ENCODE results near the gene NT5C3A. TPM values are rescaled to one million over a fixed set of nuclear protein-coding genes. Genes with fewer than 3 reads are reported as not detected.

NT5C3A gene
- total and polyA plus RNA-seq, 2 experiments from 2014 or later: 22.5 to 40.4 TPM

DNA sequence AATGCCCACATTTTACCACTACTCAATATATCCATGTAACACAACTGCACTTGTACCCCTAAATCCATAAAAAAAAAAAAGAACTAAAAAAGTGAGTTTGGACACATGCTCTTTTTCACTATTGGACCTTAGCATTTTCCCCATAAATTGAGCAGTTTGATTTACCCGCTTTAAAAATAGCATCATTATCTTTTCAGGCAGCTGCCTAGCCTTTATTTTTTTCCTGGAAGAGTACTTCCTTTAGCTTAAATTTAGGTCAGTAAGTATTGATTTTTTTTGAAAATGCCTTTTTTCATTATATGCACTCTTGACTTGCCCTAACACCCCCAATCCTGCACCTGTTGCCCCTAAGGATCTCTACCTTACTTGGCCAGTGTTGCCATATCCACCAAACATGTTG lies 5.3 kb upstream of the NT5C3A start:
- H3K4me3 ChIP-seq: no peak overlapping the region
- no peak overlapping the region for H3K27ac ChIP-seq
- no peak for DNase-seq
- H2AFZ ChIP-seq: no peak overlapping the region
- WGBS, 2 experiments (ENCODE audit: low coverage in 1 of 2, low lambda C conversion rate in 2 of 2, missing lambda C conversion rate in 2 of 2): 87 to 94% methylated on average over 1 of the region's 1 CpG
- no peak overlapping the region for H3K4me2 ChIP-seq (ENCODE audit: unreplicated experiment)
- H3K4me1 ChIP-seq (ENCODE audit: insufficient read depth): peaks cover 13% of the 10 kb centered on the region
- peaks cover 3% of the 10 kb centered on the region; the same call in 1 of the 2 replicates for H3K36me3 ChIP-seq (ENCODE audit: low read depth)
- no peaks in the 10 kb centered on the region for H3K9me3 ChIP-seq (ENCODE audit: low read depth)
- no peaks in the 10 kb centered on the region for H3K27me3 ChIP-seq (replicated peaks; ENCODE audit: insufficient read depth)
- H3K79me2 ChIP-seq (ENCODE audit: insufficient read depth): peaks cover 13% of the 10 kb centered on the region
- H3F3A ChIP-seq (ENCODE audit: insufficient read depth): 0 out of 2 replicates have a peak, but pooled peaks cover 5% of the 10 kb centered on the region
- H3K9ac ChIP-seq: no peak overlapping the region
- H3K9me2 ChIP-seq (ENCODE audit: insufficient read depth): no peaks in the 10 kb centered on the region
- in situ Hi-C loops (cut with MboI): no loop called here
- H4K20me1 ChIP-seq (ENCODE audit: insufficient read depth): no peaks in the 10 kb centered on the region
- TF ChIP-seq EZH2phosphoT487 (IDR thresholded peaks at IDR 0.05; ENCODE audit: insufficient read depth, low read depth) (no peak), EZH2 (IDR thresholded peaks at IDR 0.05; ENCODE audit: insufficient read depth, poor library complexity, severe bottlenecking) (no peak)

GRCh38 chr7:33066771-33067170 lies 4.2 kb upstream of the NT5C3A start:
- Histone ChIP-seq H3K4me2 (ENCODE audit: unreplicated experiment) (no peak overlapping the region), H3K27me3 (replicated peaks; ENCODE audit: insufficient read depth) (no peaks in the 10 kb centered on the region), H3K79me2 (ENCODE audit: insufficient read depth) (peaks cover 18% of the 10 kb centered on the region), H3K27ac (no peak overlapping the region), H3K9me3 (ENCODE audit: low read depth) (no peaks in the 10 kb centered on the region), H3K9ac (no peak overlapping the region), H3K4me3 (no peak overlapping the region), H3K36me3 (ENCODE audit: low read depth) (peaks cover 3% of the 10 kb centered on the region; the same call in 1 of the 2 replicates), H3F3A (ENCODE audit: insufficient read depth) (0 out of 2 replicates have a peak, but pooled peaks cover 9% of the 10 kb centered on the region), H3K9me2 (ENCODE audit: insufficient read depth) (no peaks in the 10 kb centered on the region), H4K20me1 (ENCODE audit: insufficient read depth) (no peaks in the 10 kb centered on the region), H2AFZ (no peak overlapping the region), H3K4me1 (ENCODE audit: insufficient read depth) (0 out of 2 replicates have a peak, but pooled peaks cover 5% of the 10 kb centered on the region)
- 94 to 95% methylated on average over 1 of the region's 1 CpG for WGBS, 2 experiments (ENCODE audit: low coverage in 1 of 2, low lambda C conversion rate in 2 of 2, missing lambda C conversion rate in 2 of 2)
- in situ Hi-C loops (cut with MboI): no loop called here
- DNase-seq: no peak
- TF ChIP-seq EZH2phosphoT487 (IDR thresholded peaks at IDR 0.05; ENCODE audit: insufficient read depth, low read depth): no peak
- no peak for TF ChIP-seq EZH2 (IDR thresholded peaks at IDR 0.05; ENCODE audit: insufficient read depth, poor library complexity, severe bottlenecking)

- 0 out of 2 replicates have a peak, but pooled peaks cover 10% of the 10 kb centered on the region for H3F3A ChIP-seq (ENCODE audit: insufficient read depth)
- H3K27ac ChIP-seq: no peak overlapping the region
- H3K4me3 ChIP-seq: no peak overlapping the region
- peaks cover 26% of the 10 kb centered on the region for H3K79me2 ChIP-seq (ENCODE audit: insufficient read depth)
- no peaks in the 10 kb centered on the region for H3K9me2 ChIP-seq (ENCODE audit: insufficient read depth)
- DNase-seq: no peak
- no peak overlapping the region for H3K4me2 ChIP-seq (ENCODE audit: unreplicated experiment)
- in situ Hi-C loops (cut with MboI): no loop called here
- H3K9ac ChIP-seq: no peak overlapping the region
- H3K27me3 ChIP-seq (replicated peaks; ENCODE audit: insufficient read depth): no peaks in the 10 kb centered on the region
- peaks cover 3% of the 10 kb centered on the region; the same call in 1 of the 2 replicates for H3K36me3 ChIP-seq (ENCODE audit: low read depth)
- H3K4me1 ChIP-seq (ENCODE audit: insufficient read depth): peaks cover 8% of the 10 kb centered on the region; the same call in 1 of the 2 replicates
- WGBS, 2 experiments (ENCODE audit: low coverage in 1 of 2, low lambda C conversion rate in 2 of 2, missing lambda C conversion rate in 2 of 2): 95 to 97% methylated on average over 1 of the region's 1 CpG
- no peak for TF ChIP-seq EZH2phosphoT487 (IDR thresholded peaks at IDR 0.05; ENCODE audit: insufficient read depth, low read depth)
- TF ChIP-seq EZH2 (IDR thresholded peaks at IDR 0.05; ENCODE audit: insufficient read depth, poor library complexity, severe bottlenecking): no peak
- H3K9me3 ChIP-seq (ENCODE audit: low read depth): no peaks in the 10 kb centered on the region
- no peaks in the 10 kb centered on the region for H4K20me1 ChIP-seq (ENCODE audit: insufficient read depth)
- no peak overlapping the region for H2AFZ ChIP-seq
Observed at GRCh38 chr7:33065981-33066380, 3.4 kb upstream of the NT5C3A start.

- DNase-seq: peak; percentile 98
- H3K9me2 ChIP-seq (ENCODE audit: insufficient read depth): no peaks in the 10 kb centered on the region
- peaks cover 57% of the 10 kb centered on the region for H3K79me2 ChIP-seq (ENCODE audit: insufficient read depth)
- H4K20me1 ChIP-seq (ENCODE audit: insufficient read depth): no peaks in the 10 kb centered on the region
- H3K27me3 ChIP-seq (replicated peaks; ENCODE audit: insufficient read depth): no peaks in the 10 kb centered on the region
- H3K27ac ChIP-seq: peak overlapping the region; percentile 87
- H3K36me3 ChIP-seq (ENCODE audit: low read depth): peaks cover 3% of the 10 kb centered on the region; the same call in 1 of the 2 replicates
- TF ChIP-seq EZH2phosphoT487 (IDR thresholded peaks at IDR 0.05; ENCODE audit: insufficient read depth, low read depth): no peak
- TF ChIP-seq EZH2 (IDR thresholded peaks at IDR 0.05; ENCODE audit: insufficient read depth, poor library complexity, severe bottlenecking): no peak
- in situ Hi-C loops (cut with MboI): no loop called here
- H2AFZ ChIP-seq: peak overlapping the region; percentile 95
- H3K9ac ChIP-seq: peak overlapping the region; percentile 91
- 0 out of 2 replicates have a peak, but pooled peaks cover 10% of the 10 kb centered on the region for H3F3A ChIP-seq (ENCODE audit: insufficient read depth)
- H3K4me2 ChIP-seq (ENCODE audit: unreplicated experiment): peak overlapping the region; percentile 91
- H3K4me3 ChIP-seq: peak overlapping the region; percentile 90
- H3K9me3 ChIP-seq (ENCODE audit: low read depth): no peaks in the 10 kb centered on the region
- peaks cover 14% of the 10 kb centered on the region for H3K4me1 ChIP-seq (ENCODE audit: insufficient read depth)
- WGBS, 2 experiments (ENCODE audit: low coverage in 1 of 2, low lambda C conversion rate in 2 of 2, missing lambda C conversion rate in 2 of 2): 0 to 1% methylated on average over 46 to 50 of the region's 50 CpGs
Observed at GRCh38 chr7:33062782-33063443, 337 bp upstream of the NT5C3A start.
